ENCODE data around the gene RPA3.

RPA3 gene

GRCh38 chr7:7596176-7596575 is 122.2 kb downstream of the RPA3 start:
- H3K36me3 ChIP-seq (replicated peaks) = peaks cover 2% of the 10 kb centered on the region
- no peak for TF ChIP-seq CTCF (IDR thresholded peaks at IDR 0.05; ENCODE audit: low read depth, low read length, missing control alignments)
- in situ Hi-C loops (cut with HindIII; ENCODE audit: low pct_ligation_motif_present, low sequenced_read_pairs) = no loop called here
- no peak overlapping the region for H3K27ac ChIP-seq
- H3K27me3 ChIP-seq (replicated peaks) = no peaks in the 10 kb centered on the region
- H3K4me3 ChIP-seq (ENCODE audit: low read depth, low read length) = no peak overlapping the region
- no peak for DNase-seq

GRCh38 chr7:7595451-7595850 is 123.0 kb downstream of the RPA3 start:
- no peak for TF ChIP-seq CTCF (IDR thresholded peaks at IDR 0.05; ENCODE audit: low read depth, low read length, missing control alignments)
- no peak for DNase-seq
- H3K27me3 ChIP-seq (replicated peaks) = no peaks in the 10 kb centered on the region
- in situ Hi-C loops (cut with HindIII; ENCODE audit: low pct_ligation_motif_present, low sequenced_read_pairs) = no loop called here
- peaks cover 2% of the 10 kb centered on the region for H3K36me3 ChIP-seq (replicated peaks)
- no peak overlapping the region for H3K4me3 ChIP-seq (ENCODE audit: low read depth, low read length)
- no peak overlapping the region for H3K27ac ChIP-seq
